HCT116 (cell line): ENCODE data around the gene ZNF630. TPM values are rescaled to one million over a fixed set of nuclear protein-coding genes. Genes with fewer than 3 reads are reported as not detected.

Experiments
- ATAC-seq: fragments of 200-7000 bp; cut with Tn5 transposase; 2 replicates; pipeline ENCODE4 v1.9.1; 2020; ENCODE audit warnings: mild to moderate bottlenecking, moderate library complexity
- BruUV-seq: library from RNA; stranded (reverse); fragments of 400-500 nt; replicated peaks from 2 replicates; lab custom pipeline; 2021; lab: Mats Ljungman, UMichigan
- CTCF ChIA-PET: fragments of 300-600 bp; sonication (Branson Sonifier 250); formaldehyde crosslinking; loops from one replicate; lab custom pipeline; 2021; ENCODE audit warnings: antibody characterized with exemption; lab: Charles Lee
- POLR2A ChIA-PET: fragments of 300-600, 350-600 bp; sonication (Branson Sonifier 250); formaldehyde crosslinking; loops from one replicate; lab custom pipeline; 2021; ENCODE audit warnings: antibody characterized with exemption; lab: Charles Lee
- RAD21 ChIA-PET, 2 experiments: fragments of 300-600 bp; sonication (Branson Sonifier 250); formaldehyde crosslinking; loops; one replicate each; lab custom pipeline; 2023; ENCODE audit warnings: low total read pairs in 2 of 2; ENCODE audit not compliant: uncharacterized antibody in 2 of 2, unreplicated experiment in 2 of 2, low non-redundant PET in 1 of 2; lab: Charles Lee
- DNase-seq: peaks from one replicate; pipeline ENCODE4 v3.0.0-alpha.2; 2010; ENCODE audit warnings: low read depth, low spot score
- H2AFZ ChIP-seq: fragments of 200-600 bp; shearing (Covaris generic), sonication (generic); 2 replicates; pipeline ENCODE4 v1.6.1; 2017; ENCODE audit warnings: low read depth, mixed run types, mixed read lengths, antibody characterized with exemption, low read length; ENCODE audit not compliant: poor library complexity, severe bottlenecking
- H3K27ac ChIP-seq: 2 replicates; pipeline ENCODE4 v1.5.1; 2012; ENCODE audit warnings: low read depth, low read length
- H3K27me3 ChIP-seq: fragments of 200-600 bp; sonication (generic); 2 replicates; pipeline ENCODE4 v1.6.1; 2016; ENCODE audit warnings: mixed run types, low read length, mixed read lengths; ENCODE audit not compliant: insufficient read depth
- H3K36me3 ChIP-seq, 2 experiments: fragments of 200-500 bp in 1 of 2; fragments of 200-600 bp in 1 of 2; sonication (Bioruptor generic) in 1 of 2; sonication (generic) in 1 of 2; 2 replicates each; pipeline versions ENCODE4 v1.5.1 to v1.6.1; 2014 to 2016; ENCODE audit warnings: low read length in 2 of 2, inconsistent platforms in 1 of 2, mixed read lengths in 1 of 2, mixed run types in 1 of 2; ENCODE audit not compliant: insufficient read depth in 2 of 2, control insufficient read depth in 1 of 2
- H3K4me1 ChIP-seq, 2 experiments: fragments of 200-600 bp in 1 of 2; sonication (generic) in 1 of 2; 2 replicates each; pipeline versions ENCODE4 v1.5.1 to v1.6.1; 2012 to 2017; ENCODE audit warnings: low read length in 2 of 2, inconsistent platforms in 1 of 2, mild to moderate bottlenecking in 1 of 2, mixed read lengths in 1 of 2, mixed run types in 1 of 2, moderate library complexity in 1 of 2; ENCODE audit not compliant: insufficient read depth in 2 of 2, control insufficient read depth in 1 of 2
- H3K4me2 ChIP-seq: fragments of 200-600 bp; sonication (generic); 2 replicates; pipeline ENCODE4 v1.6.1; 2017; ENCODE audit warnings: mixed run types, low read length, mixed read lengths
- H3K4me3 ChIP-seq, 2 experiments: fragments of 200-600 bp in 1 of 2; sonication (generic) in 1 of 2; replicated peaks in 1 of 2; 2 replicates each; pipeline ENCODE4 v1.5.1; 2011 to 2016; ENCODE audit warnings: low read length in 2 of 2, control low read depth in 1 of 2, low read depth in 1 of 2, mild to moderate bottlenecking in 1 of 2, mixed read lengths in 1 of 2, mixed run types in 1 of 2
- H3K79me2 ChIP-seq: fragments of 200-600 bp; sonication (generic); 2 replicates; pipeline ENCODE4 v1.6.1; 2017; ENCODE audit warnings: mild to moderate bottlenecking, mixed run types, low read length, moderate library complexity, mixed read lengths; ENCODE audit not compliant: insufficient read depth
- H3K9ac ChIP-seq: fragments of 200-600 bp; sonication (generic); 2 replicates; pipeline ENCODE4 v1.6.1; 2016; ENCODE audit warnings: low read length, mixed read lengths
- H3K9me2 ChIP-seq: fragments of 200-600 bp; sonication (generic), shearing (Covaris generic); 2 replicates; pipeline ENCODE4 v1.6.1; 2017; ENCODE audit warnings: mixed run types, mild to moderate bottlenecking, moderate library complexity; ENCODE audit not compliant: insufficient read depth
- H3K9me3 ChIP-seq, 2 experiments: fragments of 200-500 bp in 1 of 2; fragments of 200-600 bp in 1 of 2; sonication (Bioruptor generic) in 1 of 2; sonication (generic) in 1 of 2; 2 replicates each; pipeline ENCODE4 v1.6.1; 2014 to 2017; ENCODE audit warnings: low read length in 2 of 2, mixed read lengths in 2 of 2, inconsistent platforms in 1 of 2, low read depth in 1 of 2, mild to moderate bottlenecking in 1 of 2, mixed run types in 1 of 2, moderate library complexity in 1 of 2; ENCODE audit not compliant: control insufficient read depth in 1 of 2, insufficient read depth in 1 of 2
- H4K20me1 ChIP-seq: fragments of 200-600 bp; sonication (generic), shearing (Covaris generic); 2 replicates; pipeline ENCODE4 v1.6.1; 2017; ENCODE audit warnings: mixed run types, mild to moderate bottlenecking, moderate library complexity; ENCODE audit not compliant: insufficient read depth
- CEBPB ChIP-seq: IDR thresholded peaks from 2 replicates; pipeline ENCODE4 v1.6.1; 2012; ENCODE audit warnings: low read depth
- EGR1 ChIP-seq: IDR thresholded peaks from 2 replicates; pipeline ENCODE4 v1.6.1; 2012; ENCODE audit warnings: low read depth
- RAD21 ChIP-seq: IDR thresholded peaks from 2 replicates; pipeline ENCODE4 v1.6.1; 2012; ENCODE audit warnings: low read depth, mild to moderate bottlenecking
- SIN3A ChIP-seq: IDR thresholded peaks from 2 replicates; pipeline ENCODE4 v1.6.1; 2012; ENCODE audit warnings: low read depth
- YY1 ChIP-seq: IDR thresholded peaks from 2 replicates; pipeline ENCODE4 v1.6.1; 2011; ENCODE audit warnings: low read length, low read depth, moderate library complexity, mild to moderate bottlenecking; ENCODE audit not compliant: insufficient replicate concordance; ENCODE audit errors: extremely low read depth
- intact Hi-C: fragments of 100-400 bp; cut with micrococcal nuclease; formaldehyde crosslinking; loops from 2 replicates; pipeline ENCODE4 v1.10.0; 2022
- total RNA-seq: library from RNA; stranded (reverse); gene quantifications from one replicate; pipeline ENCODE4 v1.2.1, GENCODE V29; 2021; ENCODE audit not compliant: unreplicated experiment
- TF ChIP-seq, protein P1 (sequence below), 3 experiments: fragments of 200-600 bp in 1 of 3; sonication (generic) in 1 of 3; IDR thresholded peaks in 2 of 3; conservative IDR thresholded peaks in 1 of 3; 2 replicates each; pipeline ENCODE4 v1.5.1; 2012 to 2017; ENCODE audit warnings: low read depth in 2 of 3, low read length in 2 of 3, antibody characterized with exemption in 1 of 3, borderline replicate concordance in 1 of 3, control low read depth in 1 of 3, mild to moderate bottlenecking in 1 of 3, mixed read lengths in 1 of 3, mixed run types in 1 of 3, moderate library complexity in 1 of 3; ENCODE audit not compliant: insufficient read depth in 1 of 3

The ZNF630 gene
- total RNA-seq, 1 experiment from 2014 or later = not detected

DNA sequence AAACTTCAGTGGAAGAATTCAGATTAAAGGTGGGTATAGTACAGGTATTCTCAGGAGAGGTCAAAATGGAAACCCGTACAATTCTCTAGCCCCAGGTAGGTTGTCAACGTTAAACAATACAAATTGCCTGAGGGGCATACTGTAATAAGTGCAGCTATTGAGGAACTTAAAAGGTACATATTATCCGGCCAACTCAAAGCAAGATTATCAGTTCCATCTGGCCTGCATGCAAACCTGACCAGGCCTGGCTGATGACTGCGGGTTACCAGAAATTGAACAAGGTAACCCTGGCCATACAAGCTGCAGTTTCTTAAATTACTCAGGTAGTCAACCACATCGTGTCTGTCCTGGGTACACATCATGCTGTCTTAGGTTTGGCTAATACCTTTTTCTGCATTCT, 12.3 kb upstream of the ZNF630 start:
- intact Hi-C loops = loop anchor here (5.0 kb wide), 1 partner anchor 409 kb away; no protein-coding TSS in a partner anchor
- H2AFZ ChIP-seq = no peak overlapping the region
- no peak overlapping the region for H3K4me2 ChIP-seq
- H3K9me2 ChIP-seq = no peaks in the 10 kb centered on the region
- H3K79me2 ChIP-seq = no peaks in the 10 kb centered on the region
- H4K20me1 ChIP-seq = no peaks in the 10 kb centered on the region
- TF ChIP-seq CEBPB = no peak
- ATAC-seq (no peak), DNase-seq (no peak)
- H3K4me1 ChIP-seq = no peaks in the 10 kb centered on the region
- no peak overlapping the region for H3K27ac ChIP-seq
- no peak overlapping the region for H3K4me3 ChIP-seq
- no peaks in the 10 kb centered on the region for H3K9me3 ChIP-seq
- CTCF ChIA-PET = interaction anchor here (0.6 to 1.9 kb wide), 6 partner anchors 111 to 456 kb away, joined by 3 to 11 read pairs (median 4); partner anchors contain the start of gene TBC1D25
- RAD21 ChIA-PET = interaction anchor here in 1 of 2 experiments (1.6 kb wide), 1 partner anchor 410 kb away, joined by 8 read pairs; no protein-coding TSS in a partner anchor
- no peak overlapping the region for H3K9ac ChIP-seq
- POLR2A ChIA-PET = no interaction called here
- BruUV-seq = no TSS peak
- H3K36me3 ChIP-seq = no peaks in the 10 kb centered on the region
- H3K27me3 ChIP-seq = no peaks in the 10 kb centered on the region

DNA sequence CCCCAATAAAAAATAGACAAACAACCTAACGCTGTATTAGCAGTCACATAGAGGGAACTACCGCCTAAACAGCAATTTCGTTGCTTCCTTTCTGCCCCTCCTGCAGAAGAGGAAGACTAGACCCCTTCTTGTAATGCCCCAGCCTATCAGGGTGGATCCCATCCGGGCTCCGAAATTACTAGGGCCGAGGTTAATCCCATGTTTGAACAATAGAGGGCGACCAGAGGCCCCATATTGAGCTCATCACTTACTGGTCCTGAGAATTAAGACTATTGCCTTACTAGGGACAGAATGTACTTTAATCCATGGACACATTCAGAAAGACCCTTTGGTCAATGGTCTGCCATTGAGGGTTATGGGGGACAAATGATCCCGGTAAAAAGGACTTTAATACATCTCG, 11.8 kb upstream of the ZNF630 start:
- H3K9ac ChIP-seq = no peak overlapping the region
- no peaks in the 10 kb centered on the region for H3K36me3 ChIP-seq
- no peaks in the 10 kb centered on the region for H3K9me2 ChIP-seq
- intact Hi-C loops = loop anchor here (5.0 kb wide), 1 partner anchor 409 kb away; no protein-coding TSS in a partner anchor
- no peak for TF ChIP-seq SIN3A
- TF ChIP-seq EGR1 = no peak
- TF ChIP-seq CEBPB = no peak
- TF ChIP-seq, protein P1, sequence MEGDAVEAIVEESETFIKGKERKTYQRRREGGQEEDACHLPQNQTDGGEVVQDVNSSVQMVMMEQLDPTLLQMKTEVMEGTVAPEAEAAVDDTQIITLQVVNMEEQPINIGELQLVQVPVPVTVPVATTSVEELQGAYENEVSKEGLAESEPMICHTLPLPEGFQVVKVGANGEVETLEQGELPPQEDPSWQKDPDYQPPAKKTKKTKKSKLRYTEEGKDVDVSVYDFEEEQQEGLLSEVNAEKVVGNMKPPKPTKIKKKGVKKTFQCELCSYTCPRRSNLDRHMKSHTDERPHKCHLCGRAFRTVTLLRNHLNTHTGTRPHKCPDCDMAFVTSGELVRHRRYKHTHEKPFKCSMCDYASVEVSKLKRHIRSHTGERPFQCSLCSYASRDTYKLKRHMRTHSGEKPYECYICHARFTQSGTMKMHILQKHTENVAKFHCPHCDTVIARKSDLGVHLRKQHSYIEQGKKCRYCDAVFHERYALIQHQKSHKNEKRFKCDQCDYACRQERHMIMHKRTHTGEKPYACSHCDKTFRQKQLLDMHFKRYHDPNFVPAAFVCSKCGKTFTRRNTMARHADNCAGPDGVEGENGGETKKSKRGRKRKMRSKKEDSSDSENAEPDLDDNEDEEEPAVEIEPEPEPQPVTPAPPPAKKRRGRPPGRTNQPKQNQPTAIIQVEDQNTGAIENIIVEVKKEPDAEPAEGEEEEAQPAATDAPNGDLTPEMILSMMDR (IDR thresholded peaks at IDR 0.05 in 2 of 3, conservative IDR thresholded peaks at IDR 0.05 in 1 of 3; ENCODE audit: borderline replicate concordance in 1 of 3, insufficient read depth in 1 of 3, low read depth in 2 of 3, low read length in 2 of 3) = peak; percentile 48 to 53 (median 51); a peak in 5 of 6 replicates
- no peak for TF ChIP-seq YY1
- TF ChIP-seq RAD21 = peak; percentile 73
- H2AFZ ChIP-seq = no peak overlapping the region
- ATAC-seq (peak; percentile 93), DNase-seq (peak; percentile 26)
- no peak overlapping the region for H3K4me3 ChIP-seq
- ChIA-PET POLR2A (no interaction called here), RAD21 (interaction anchor here in 1 of 2 experiments (0.5 to 1.6 kb wide), 2 partner anchors 391 to 411 kb away, joined by 3 to 8 read pairs; no protein-coding TSS in a partner anchor), CTCF (interaction anchor here (0.6 to 1.9 kb wide), 5 partner anchors 111 to 456 kb away, joined by 3 to 11 read pairs (median 4); partner anchors contain the start of gene TBC1D25)
- no peak overlapping the region for H3K27ac ChIP-seq
- H3K9me3 ChIP-seq = no peaks in the 10 kb centered on the region
- H3K27me3 ChIP-seq = no peaks in the 10 kb centered on the region
- no peaks in the 10 kb centered on the region for H3K4me1 ChIP-seq
- H4K20me1 ChIP-seq = no peaks in the 10 kb centered on the region
- no TSS peak for BruUV-seq
- H3K4me2 ChIP-seq = no peak overlapping the region
- no peaks in the 10 kb centered on the region for H3K79me2 ChIP-seq
